ENCODE data around the gene VIPR2.

VIPR2 gene

DNA sequence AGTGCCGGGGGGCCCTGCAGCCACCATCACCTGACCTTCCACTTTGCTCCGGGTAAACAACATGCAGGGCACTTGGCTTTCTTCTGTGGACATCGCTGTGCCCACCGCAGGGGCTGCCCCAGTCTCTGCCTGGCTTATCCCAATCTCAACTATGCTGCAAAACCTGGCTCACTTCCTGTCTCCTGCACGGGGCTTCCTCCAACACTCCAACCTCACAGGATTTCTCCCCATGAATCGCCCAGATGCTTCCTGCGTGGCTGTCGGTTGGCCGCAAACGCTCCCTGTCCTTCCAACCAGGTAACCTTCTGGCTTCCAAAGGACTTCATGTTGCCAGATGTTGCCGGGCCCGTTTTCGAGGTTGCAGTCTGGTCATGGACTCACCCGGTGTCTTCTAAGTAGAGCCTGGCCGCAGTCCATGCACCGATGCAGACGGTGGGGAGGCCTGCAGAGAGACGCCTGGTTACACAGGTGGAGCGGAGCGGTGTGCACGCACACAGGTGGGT, 109.0 kb downstream of the VIPR2 start:
- no peak for DNase-seq

- no peak for DNase-seq
Observed at GRCh38 chr7:159034988-159035387, 109.7 kb downstream of the VIPR2 start.

- DNase-seq, result no peak
Observed at GRCh38 chr7:159034394-159034793, 110.3 kb downstream of the VIPR2 start.

- DNase-seq, result no peak
Observed at GRCh38 chr7:159033956-159034355, 110.7 kb downstream of the VIPR2 start.

GRCh38 chr7:159033473-159033825, 111.2 kb downstream of the VIPR2 start:
- no peak for DNase-seq

GRCh38 chr7:159032753-159033472, 111.8 kb downstream of the VIPR2 start:
- DNase-seq, result no peak

DNA sequence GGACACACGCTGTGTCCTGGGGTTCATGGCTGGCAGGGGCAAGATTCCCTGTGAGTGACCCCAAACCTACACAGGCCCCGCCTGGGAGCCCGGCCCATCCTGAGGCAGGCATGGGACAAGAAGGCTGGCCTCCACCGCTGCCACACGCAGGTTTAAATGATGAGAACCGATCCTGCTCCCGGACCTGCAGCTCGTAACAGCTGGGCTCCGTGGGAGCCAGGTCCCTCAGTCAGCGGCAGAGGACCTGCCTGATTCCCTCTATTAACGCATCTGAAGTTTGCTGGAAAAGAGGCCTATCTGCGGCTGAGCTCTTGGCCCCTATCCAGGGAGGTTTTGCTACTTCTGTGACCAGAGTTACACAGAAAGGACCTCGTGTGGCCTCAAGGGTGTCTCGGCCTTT, 112.3 kb downstream of the VIPR2 start:
- DNase-seq, result no peak

- DNase-seq, result no peak
Observed at GRCh38 chr7:159031750-159032149, 112.9 kb downstream of the VIPR2 start.

DNA sequence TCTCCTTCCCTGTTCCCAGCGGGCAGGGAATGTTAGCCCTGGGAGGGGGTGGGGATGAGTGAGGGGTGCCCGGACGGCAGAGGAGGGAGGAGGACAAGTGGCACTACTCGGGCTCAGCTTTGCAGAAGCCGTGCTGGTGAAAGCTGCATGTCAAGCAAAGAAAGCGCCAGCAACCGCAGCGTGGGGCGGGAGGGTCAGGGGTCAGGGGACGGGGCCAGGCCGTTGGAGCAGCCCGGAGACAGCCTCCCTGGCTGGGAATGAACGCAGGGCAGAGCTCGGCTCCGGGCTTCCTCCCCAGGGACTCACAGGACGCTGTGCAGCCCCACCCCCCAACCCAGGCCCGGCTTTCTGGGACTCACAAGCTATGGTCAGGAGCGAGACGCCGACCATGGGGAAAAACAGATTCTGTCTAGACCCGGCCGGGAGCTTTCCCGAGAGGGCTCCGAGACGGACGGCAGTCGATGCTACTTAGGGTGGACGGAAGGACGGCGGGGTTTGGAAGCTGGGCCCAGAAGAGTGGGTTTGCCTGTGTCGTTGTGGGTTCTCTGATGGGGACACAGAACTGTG, 113.4 kb downstream of the VIPR2 start:
- DNase-seq, result no peak

- no peak for DNase-seq
Observed at GRCh38 chr7:159030490-159031134, 114.1 kb downstream of the VIPR2 start.

- no peak for DNase-seq
Observed at GRCh38 chr7:159028508-159029401, 115.9 kb downstream of the VIPR2 start.

DNA sequence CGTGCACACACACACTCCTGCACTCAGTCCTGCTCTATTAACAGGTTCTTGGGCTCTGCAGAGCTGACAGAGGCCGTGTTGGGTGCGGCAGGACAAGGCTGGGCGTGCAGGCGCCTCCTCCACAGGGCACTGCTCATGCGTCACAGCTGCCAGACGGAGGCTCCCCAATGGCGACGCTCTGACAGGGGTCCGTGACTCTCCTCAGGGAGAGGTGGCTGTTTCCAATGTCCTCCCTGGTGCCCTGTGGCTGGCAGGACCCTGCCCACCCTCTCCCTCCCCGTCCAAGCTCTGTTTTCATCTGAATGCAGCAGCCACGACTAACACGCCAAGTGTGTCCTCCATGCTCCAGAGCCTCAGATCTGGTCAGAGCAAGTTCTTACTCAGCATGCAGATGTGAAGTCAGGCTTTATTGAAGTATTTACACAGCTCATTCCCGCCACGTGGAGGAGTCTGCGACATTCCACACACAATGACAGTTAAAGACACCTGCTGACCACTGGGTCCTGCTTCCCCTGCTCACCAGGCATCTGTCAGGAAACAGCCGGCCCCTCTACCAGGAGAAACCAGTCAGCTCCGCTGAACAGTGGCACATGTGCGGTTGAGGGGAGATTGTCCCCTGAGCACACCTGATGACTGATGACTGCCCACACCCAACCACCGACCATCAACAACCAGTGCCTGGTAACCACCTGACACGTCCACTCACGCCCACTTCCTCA, 116.7 kb downstream of the VIPR2 start:
- DNase-seq, result no peak

DNA sequence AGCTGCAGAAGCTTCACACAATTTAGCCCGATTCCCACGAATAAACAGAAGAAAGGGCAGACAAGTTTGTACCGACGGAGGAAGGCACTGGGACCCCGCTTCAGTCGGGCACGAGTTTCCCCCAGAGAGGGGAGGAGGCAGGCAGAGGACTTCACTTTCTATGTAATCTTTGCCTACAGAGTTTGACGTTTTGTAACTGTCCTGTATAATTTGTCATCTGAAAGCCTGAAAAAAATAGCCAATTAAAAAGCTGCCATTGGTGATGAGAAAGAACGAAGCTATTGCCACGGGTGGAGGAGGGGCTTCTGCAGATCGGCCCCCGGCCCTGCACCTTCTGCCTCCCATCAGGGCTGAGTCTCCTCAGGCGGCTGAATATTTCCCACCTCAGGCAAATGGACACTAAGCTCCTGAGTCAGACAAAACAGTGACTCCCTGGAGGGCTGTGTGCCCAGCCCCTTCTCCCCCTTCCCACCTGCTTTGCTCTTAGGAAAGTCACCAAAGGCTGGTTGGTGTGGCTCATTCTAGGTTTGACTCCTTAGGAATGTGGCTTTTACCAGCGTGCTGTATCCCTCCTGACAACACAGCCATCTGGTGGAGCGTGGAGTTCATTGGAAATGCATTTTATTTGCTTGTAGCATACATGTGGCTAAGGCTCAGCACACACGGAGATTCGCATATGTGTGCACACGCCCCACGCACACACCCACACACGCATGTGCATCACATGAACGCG, 117.4 kb downstream of the VIPR2 start:
- DNase-seq, result no peak

DNA sequence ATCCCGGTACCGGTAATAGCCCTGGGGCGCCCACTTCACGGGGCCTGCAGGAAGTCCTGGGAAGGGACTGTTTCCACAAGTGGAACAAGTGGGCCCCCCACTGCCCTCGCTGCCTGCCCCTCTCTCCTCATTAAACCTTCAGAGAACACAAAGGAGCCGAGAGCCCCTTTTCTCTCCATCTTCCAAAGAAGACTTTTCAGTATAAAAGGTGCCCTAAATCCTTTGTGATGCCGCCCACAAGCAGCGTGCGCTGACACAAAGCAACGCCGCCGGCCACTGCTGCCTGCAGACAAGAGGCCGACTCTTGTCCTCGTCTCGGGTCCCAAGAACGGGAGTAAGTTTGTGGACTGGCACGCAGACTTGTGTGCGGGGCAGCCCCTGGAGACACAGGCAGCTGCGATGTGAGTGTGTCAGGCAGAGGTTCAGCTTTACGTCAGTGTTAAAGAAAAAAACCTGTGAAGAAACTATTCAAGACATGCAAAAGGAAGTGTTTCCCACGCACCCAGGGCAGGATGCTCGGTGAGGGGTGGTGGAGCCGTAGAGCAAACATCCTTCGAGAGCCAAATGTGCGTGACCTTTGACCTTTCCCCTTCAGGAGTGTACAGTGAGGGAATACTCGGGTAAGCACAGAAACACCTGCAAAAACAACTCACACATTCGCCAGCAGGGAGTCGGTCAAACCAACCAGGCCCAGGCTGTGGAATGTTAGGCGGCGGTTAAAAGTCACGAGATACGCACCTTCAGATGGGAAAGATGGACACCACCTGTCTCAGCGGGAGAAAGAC, 118.2 kb downstream of the VIPR2 start:
- no peak for DNase-seq

DNA sequence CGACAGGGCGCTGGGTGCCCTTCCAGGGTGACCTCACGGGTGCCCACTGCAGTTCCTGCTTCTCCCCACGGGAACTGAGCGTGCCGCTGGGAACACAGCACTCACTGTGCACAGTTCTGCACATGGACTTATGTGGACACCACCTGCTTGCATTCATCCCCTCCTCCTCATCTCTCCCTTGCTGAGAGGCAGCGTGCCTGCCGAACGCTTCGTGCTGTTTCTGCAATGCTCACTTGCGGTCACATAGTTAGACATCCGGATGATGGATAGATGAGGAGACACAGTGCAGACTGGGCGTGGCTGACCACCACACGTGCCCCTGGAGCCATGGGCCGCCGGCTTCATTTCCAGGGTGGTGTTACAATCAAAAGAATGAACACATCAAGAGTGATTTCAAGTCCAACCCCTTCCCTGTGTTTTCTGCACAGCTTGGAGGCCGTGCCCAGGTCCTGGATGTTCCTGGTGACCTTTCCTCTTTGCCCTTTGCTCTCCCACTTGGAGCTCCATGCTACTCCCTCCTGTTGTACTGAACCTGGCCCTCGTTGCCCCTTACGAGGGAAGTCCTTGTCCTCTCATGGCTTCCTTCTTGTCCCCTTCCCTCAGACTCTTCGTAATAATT, 119.4 kb downstream of the VIPR2 start:
- no peak for DNase-seq

- DNase-seq, result no peak
Observed at GRCh38 chr7:159024280-159024951, 120.3 kb downstream of the VIPR2 start.

- DNase-seq, result no peak
Observed at GRCh38 chr7:159023746-159024145, 120.9 kb downstream of the VIPR2 start.

DNA sequence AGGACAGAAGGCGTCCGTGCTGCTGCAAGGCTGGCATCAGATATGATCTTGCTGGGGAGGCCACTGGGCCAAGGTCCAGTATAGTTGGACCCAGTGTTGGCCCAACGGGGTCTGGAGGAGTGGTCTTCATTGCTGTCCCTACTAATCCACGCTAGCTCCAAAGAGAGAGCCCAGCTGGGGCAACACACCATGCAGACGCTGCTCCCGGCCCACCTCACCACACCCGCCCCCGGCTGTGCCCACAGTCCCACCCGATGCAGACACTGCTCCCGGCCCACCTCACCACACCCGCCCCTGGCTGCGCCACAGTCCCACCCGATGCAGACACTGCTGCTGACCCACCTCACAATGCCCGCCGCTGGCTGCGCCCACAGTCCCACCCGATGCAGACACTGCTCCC, 121.5 kb downstream of the VIPR2 start:
- no peak for DNase-seq

DNA sequence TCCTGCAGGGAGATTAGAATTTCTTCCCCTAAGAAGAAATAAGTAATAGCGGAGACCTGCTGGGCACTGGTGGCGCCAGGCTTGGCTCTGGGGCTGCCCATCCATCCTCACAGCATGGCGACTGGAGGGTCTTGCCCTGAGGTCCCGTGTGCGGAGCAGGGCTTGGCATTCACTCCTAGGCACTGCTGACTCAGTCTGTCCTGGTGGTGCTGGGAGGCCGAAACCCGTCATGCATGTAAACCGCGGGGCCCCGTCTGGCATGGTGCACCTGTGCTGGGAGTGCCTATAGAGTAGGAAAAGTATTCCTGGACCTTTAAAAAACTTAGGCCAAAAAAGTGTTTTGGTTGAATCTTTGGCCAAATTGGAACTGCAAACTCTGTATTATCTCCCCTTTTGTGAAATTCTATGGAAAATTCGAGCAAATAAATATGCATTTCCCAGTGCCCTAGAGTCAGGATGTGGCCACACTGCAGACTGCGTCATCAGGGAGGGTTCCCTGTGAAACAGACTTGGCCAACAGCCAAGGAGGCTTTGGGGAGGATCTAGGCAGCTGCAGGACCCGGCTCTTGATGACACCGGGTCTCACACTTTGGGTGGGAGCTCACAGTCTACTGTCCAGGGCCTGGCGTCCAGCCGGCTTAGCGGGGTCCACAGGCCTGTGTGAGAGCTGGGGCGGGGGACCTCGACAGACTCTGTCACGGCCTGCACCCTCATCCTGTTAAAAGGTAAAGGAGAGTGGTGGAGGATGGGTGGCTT, 122.3 kb downstream of the VIPR2 start:
- no peak for DNase-seq

Measured in T1000 (cell line).